Heart right ventricle (tissue), 16 donors: ENCODE results near the gene PRPSAP1. TPM values are rescaled to one million over a fixed set of nuclear protein-coding genes. Genes with fewer than 3 reads are reported as not detected.

Experiments
- ATAC-seq, 8 donors: fragments of 200-7000 bp; cut with Tn5 transposase; one replicate each; pipeline ENCODE4 v1.9.1; 2020; ENCODE audit warnings: mild to moderate bottlenecking in 8 of 8, moderate library complexity in 8 of 8, moderate number of reproducible peaks in 1 of 8
- DNase-seq, 2 donors: peaks; one replicate each; pipeline ENCODE4 v3.0.0-alpha.2; 2020
- H3K27ac ChIP-seq, 10 donors: fragments of 200-600 bp; sonication (generic) in 2 of 10; one replicate each; pipeline versions ENCODE4 v1.5.0 to v1.8.0; 2020 to 2022; ENCODE audit warnings: mild to moderate bottlenecking in 3 of 10
- H3K27me3 ChIP-seq, 7 donors: fragments of 200-600 bp; one replicate each; pipeline ENCODE4 v1.8.0; 2021 to 2022; ENCODE audit warnings: mild to moderate bottlenecking in 2 of 7
- H3K36me3 ChIP-seq, 9 donors: fragments of 200-600 bp; sonication (generic) in 1 of 9; one replicate each; pipeline versions ENCODE4 v1.5.0 to v1.8.0; 2020 to 2022; ENCODE audit warnings: mild to moderate bottlenecking in 2 of 9
- H3K4me1 ChIP-seq, 9 donors: fragments of 200-600 bp; sonication (generic) in 1 of 9; one replicate each; pipeline versions ENCODE4 v1.5.0 to v1.8.0; 2020 to 2022; ENCODE audit warnings: mild to moderate bottlenecking in 4 of 9
- H3K4me3 ChIP-seq, 10 donors: fragments of 200-600 bp; sonication (generic) in 2 of 10; one replicate each; pipeline versions ENCODE4 v1.5.0 to v1.8.0; 2020 to 2022; ENCODE audit warnings: mild to moderate bottlenecking in 7 of 10, moderate library complexity in 2 of 10
- H3K9me3 ChIP-seq, 11 donors: fragments of 200-600 bp in 10 of 11; sonication (generic) in 2 of 11; one replicate each; pipeline versions ENCODE4 v1.5.0 to v1.8.0; 2013 to 2022; ENCODE audit warnings: mild to moderate bottlenecking in 2 of 11, control low read depth in 1 of 11, moderate library complexity in 1 of 11
- WGBS, 2 donors: extraction: QIAGEN DNeasy Blood & Tissue Kit; methylation state at CpG; one replicate each; pipeline ENCODE4 v1.1.7; 2013; ENCODE audit warnings: inconsistent platforms in 1 of 2; 5-methylcytosine and 5-hydroxymethylcytosine counted together
- intact Hi-C, 10 donors: fragments of 100-400 bp; cut with DNase I; formaldehyde crosslinking; loops; one replicate each; pipeline versions ENCODE4 v1.11.1 to v1.14.2; 2022
- long read RNA-seq, 3 donors: library from polyadenylated mRNA; unstranded; transcript quantifications; one replicate each; pipeline ENCODE4 v2.0.0, GENCODE V29; 2020 to 2021
- polyA plus RNA-seq, 2 donors: library from polyadenylated mRNA; stranded (reverse); fragments of 200-250 nt; gene quantifications; one replicate each; pipeline ENCODE4 v1.2.3, GENCODE V29; 2013
- total RNA-seq, 10 donors: library from RNA; stranded (reverse); fragmentation: NEBNext Ultra II Directional in 3 of 10; extraction: Animal tissue kit (Norgen Biotek cat#: 25700) in 3 of 10; gene quantifications; one replicate each; pipeline versions ENCODE4 v1.2.1 to v1.2.4, GENCODE V29; 2021 to 2023
- TF ChIP-seq, protein P1 (sequence below), 9 donors: fragments of 200-600 bp; sonication (generic) in 2 of 9; IDR thresholded peaks; one replicate each; pipeline versions ENCODE4 v1.5.0 to v1.8.0; 2021 to 2022; ENCODE audit warnings: antibody characterized with exemption in 9 of 9, mild to moderate bottlenecking in 5 of 9, moderate library complexity in 1 of 9
- donor health status: Arrhythmogenic right ventricular cardiomyopathy.
- donor health status: ischemic (EF 13 %, LVEDD 7.1; RV severe dilation, severe dysfunction).
- donor health status: healthy with polysubstance abuse.
- donor health status: DM: no; HTN: yes; CAD: no.
- donor health status: DM: no; HTN: no; CAD: no.
- donor health status: ischemic (EF 25% LVEDD 6.9; RV normal size, moderate dysfunction).
- donor health status: ischemic (EF 25% LVEDD 5.7; RV mildly dilated, moderate dysfunction).
- donor health status: healthy.
- donor health status: DM: yes; HTN: yes; CAD: no.
- donor health status: Ischemic cardiomyopathy.
- donor health status: ischemic (EF 35%, LVEDD 5.7; RV mildly dilated, moderate dysfunction).
- donor health status: nonischemic (EF 11% LVEDD 7.7; RV severe dilation, severe dysfunction).
- donor health status: DM: yes; HTN: yes; CAD: no.
- donor health status: PGD.
- donor health status: ischemic (EF 29% LVEDD 5.4; RV normal size, mild dysfunction).
- donor health status: nonischemic (EF 23%, LVEDD 6.1; RV moderate dilation, normal function).

Gene PRPSAP1, protein sequence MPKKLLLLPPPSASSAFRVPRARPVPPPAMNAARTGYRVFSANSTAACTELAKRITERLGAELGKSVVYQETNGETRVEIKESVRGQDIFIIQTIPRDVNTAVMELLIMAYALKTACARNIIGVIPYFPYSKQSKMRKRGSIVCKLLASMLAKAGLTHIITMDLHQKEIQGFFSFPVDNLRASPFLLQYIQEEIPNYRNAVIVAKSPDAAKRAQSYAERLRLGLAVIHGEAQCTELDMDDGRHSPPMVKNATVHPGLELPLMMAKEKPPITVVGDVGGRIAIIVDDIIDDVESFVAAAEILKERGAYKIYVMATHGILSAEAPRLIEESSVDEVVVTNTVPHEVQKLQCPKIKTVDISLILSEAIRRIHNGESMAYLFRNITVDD
- total RNA-seq (10 to 100 TPM; 27.6 to 43.7 (median 34.7) TPM), polyA plus RNA-seq (10 to 100 TPM; 26.4 to 30.5 TPM)
- long read RNA-seq, donor 1, transcript PRPSAP1-206 (10 exons, 3,660 nt), result major isoform, 95 of 111 reads
- long read RNA-seq, donor 1, partial matches to known transcripts, result 4 of 111 reads
- long read RNA-seq, donor 1, other reads (novel, unspliced or antisense), result 11 of 111 reads
- long read RNA-seq, donor 2, transcript PRPSAP1-206 (10 exons, 3,660 nt), result major isoform, 57 of 70 reads
- long read RNA-seq, donor 2, partial matches to known transcripts, result 3 of 70 reads
- long read RNA-seq, donor 2, other reads (novel, unspliced or antisense), result 10 of 70 reads
- long read RNA-seq, donor 3, transcript PRPSAP1-206 (10 exons, 3,660 nt), result major isoform, 128 of 143 reads
- long read RNA-seq, donor 3, partial matches to known transcripts, result 5 of 143 reads
- long read RNA-seq, donor 3, other reads (novel, unspliced or antisense), result 10 of 143 reads

DNA sequence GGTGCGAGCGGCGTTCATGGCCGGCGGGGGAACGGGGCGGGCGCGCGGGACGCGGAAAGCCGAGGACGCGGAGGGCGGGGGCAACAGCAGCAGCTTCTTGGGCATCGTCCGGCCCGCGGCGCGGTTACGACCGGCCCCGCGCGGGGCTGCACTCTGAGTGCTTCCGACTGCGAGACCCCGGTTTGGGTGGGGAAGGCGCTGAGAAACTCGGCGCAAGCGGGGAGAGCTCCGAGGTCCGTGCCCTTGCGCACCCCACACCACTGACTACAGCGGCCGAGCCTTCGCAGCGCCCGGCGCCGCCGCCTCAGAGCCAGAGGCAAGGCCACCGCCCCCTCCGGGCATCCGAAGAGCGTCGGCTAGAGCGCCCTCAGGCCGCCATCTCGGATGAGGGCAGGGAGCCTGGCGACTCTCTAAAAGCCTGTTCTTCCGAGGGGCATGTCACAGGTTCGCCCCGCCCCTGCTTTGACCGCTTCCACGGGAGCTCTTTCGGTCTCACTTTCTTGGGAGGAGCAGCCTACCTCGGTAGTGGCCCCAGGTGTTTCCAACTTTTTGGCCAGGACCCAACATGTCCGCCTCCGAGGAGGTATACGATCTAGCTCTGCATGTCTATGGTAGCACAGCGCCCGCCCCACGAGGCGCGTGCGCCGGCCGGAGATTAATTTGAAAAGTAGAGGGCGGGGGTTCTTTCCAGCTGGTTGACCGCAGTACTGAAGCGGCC lies at the start of gene PRPSAP1:
Gene PRPSAP1 (minus strand): TSS at position 318 of the 718 bp plus-strand sequence. CDS start 213 bp downstream, at position 105.
- intact Hi-C loops, result loop anchor here in 5 of 10 donors (5.0 kb wide), 4 partner anchors 34 to 44 kb away; no protein-coding TSS in a partner anchor
- WGBS, 2 donors, result 0% methylated on average over 70 to 75 of the region's 75 CpGs

DNA sequence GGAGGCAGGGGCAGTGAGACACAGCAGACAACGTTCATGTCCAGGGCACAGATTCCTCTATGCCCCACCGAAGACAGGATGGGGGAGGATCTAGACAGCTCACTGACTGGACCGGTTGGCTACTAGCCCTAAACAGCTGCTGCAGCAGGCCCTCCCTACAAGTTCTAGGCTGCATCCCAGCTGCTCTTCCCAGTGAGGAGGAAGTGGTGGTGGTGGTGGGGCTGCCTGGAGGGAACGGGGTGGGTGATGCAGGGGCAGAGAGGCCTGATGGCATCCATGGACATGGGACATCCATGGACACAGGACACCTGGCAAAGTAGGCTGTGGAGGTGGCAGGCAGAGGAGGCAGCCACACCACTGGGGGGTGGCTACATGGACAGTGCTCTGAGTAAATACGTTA lies 49.0 kb upstream of the PRPSAP1 start:
- Histone ChIP-seq H3K36me3 (peaks cover 0 to 78% (median 26%) of the 10 kb centered on the region in 9 donors), H3K4me3 (no peak overlapping the region), H3K4me1 (peaks cover 21 to 58% (median 38%) of the 10 kb centered on the region in 9 donors), H3K27ac (peak overlapping the region in 1 of 10 donors; percentile 26), H3K9me3 (no peaks in the 10 kb centered on the region), H3K27me3 (no peaks in the 10 kb centered on the region)
- intact Hi-C loops, result loop anchor here in 3 of 10 donors (5.0 to 10.0 kb wide), 3 partner anchors 50 to 298 kb away; partner anchors contain the start of genes RHBDF2 (in 2 of the 3), EXOC7 (in 1 of the 3) and UBE2O (in 1 of the 3)
- TF ChIP-seq, protein P1, sequence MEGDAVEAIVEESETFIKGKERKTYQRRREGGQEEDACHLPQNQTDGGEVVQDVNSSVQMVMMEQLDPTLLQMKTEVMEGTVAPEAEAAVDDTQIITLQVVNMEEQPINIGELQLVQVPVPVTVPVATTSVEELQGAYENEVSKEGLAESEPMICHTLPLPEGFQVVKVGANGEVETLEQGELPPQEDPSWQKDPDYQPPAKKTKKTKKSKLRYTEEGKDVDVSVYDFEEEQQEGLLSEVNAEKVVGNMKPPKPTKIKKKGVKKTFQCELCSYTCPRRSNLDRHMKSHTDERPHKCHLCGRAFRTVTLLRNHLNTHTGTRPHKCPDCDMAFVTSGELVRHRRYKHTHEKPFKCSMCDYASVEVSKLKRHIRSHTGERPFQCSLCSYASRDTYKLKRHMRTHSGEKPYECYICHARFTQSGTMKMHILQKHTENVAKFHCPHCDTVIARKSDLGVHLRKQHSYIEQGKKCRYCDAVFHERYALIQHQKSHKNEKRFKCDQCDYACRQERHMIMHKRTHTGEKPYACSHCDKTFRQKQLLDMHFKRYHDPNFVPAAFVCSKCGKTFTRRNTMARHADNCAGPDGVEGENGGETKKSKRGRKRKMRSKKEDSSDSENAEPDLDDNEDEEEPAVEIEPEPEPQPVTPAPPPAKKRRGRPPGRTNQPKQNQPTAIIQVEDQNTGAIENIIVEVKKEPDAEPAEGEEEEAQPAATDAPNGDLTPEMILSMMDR (IDR thresholded peaks at IDR 0.05), result no peak
- DNase-seq (peak in 1 of 2 donors; percentile 5), ATAC-seq (no peak)
- 65% methylated on average over 5 of the region's 5 CpGs for WGBS, 2 donors

More for the DNA sequence above, at the start of gene PRPSAP1:
- Histone ChIP-seq H3K27ac (peak within 1 kb of the TSS; percentile 88 to 97 (median 92)), H3K36me3 (peaks cover 0 to 1% (median 0%) of the 10 kb centered on the region in 9 donors), H3K27me3 (no peaks in the 10 kb centered on the region), H3K9me3 (no peaks in the 10 kb centered on the region), H3K4me3 (peak within 1 kb of the TSS; percentile 83 to 98 (median 92)), H3K4me1 (peaks cover 0 to 28% (median 24%) of the 10 kb centered on the region in 9 donors)
- DNase-seq (peak; percentile 86 to 89), ATAC-seq (peak; percentile 97 to 99 (median 99))
- TF ChIP-seq, protein P1 (IDR thresholded peaks at IDR 0.05), result peak; percentile 43 to 76 (median 58)

DNA sequence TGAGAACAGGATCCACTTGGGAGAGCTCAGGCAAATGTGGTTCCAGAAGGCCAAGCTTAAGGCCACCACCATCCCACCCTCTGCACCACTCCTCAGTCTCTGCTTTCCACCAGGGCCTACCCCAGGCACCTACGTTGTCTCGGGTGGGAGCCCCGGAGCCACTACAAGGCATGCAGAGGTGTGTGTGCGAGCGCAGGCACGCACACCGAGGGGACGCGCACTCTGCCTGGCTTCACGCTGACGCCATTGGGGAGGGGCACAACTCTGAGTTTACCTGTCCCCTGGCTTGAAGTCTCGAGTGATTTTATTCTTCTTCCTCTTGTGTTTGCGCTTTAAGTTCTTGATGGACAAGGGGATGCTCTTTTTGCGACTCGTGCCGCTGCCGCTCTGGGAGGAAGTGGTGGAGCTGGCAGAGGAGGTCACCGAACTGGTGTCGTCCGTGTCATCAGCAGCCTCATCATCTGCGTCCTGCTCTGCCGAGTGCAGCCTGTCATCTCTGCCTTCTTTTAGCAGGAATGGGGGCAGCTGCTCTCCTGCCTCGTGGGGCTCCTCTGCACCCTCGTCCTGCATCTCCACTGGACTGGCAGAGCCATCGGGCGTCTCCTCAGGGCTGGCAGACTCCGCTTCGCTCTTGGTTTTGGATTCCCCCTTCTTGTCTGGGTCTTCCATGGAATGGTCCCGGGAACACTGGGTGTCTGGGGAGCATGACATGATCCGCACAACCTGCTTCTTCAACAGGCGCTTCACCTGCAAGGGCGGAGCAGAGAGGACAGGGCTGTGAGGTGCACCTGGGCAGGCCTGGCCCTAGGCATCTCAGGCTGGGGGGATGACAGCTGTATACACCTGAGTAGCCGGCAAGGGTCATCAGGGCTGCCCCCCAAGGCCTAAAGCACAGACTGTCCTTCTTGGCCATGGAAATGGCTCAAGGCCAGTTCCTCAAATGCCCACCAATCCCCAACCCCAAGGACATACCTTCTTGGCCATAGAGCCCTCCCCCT lies 45.8 kb upstream of the PRPSAP1 start:
- intact Hi-C loops, result loop anchor here in 9 of 10 donors (2.0 to 10.0 kb wide), 8 partner anchors 47 to 295 kb away; partner anchors contain the start of genes EXOC7 (in 2 of the 9), QRICH2 (in 2 of the 9), RHBDF2 (in 2 of the 9) and PRPSAP1 (in 1 of the 9)
- DNase-seq, result no peak
- peaks cover 4 to 29% (median 11%) of the 10 kb centered on the region in 9 donors for H3K4me1 ChIP-seq
- peaks cover 0 to 100% (median 48%) of the 10 kb centered on the region in 9 donors for H3K36me3 ChIP-seq
- H3K27ac ChIP-seq, result no peak overlapping the region
- no peak overlapping the region for H3K4me3 ChIP-seq
- ATAC-seq, result no peak
- TF ChIP-seq, protein P1 (IDR thresholded peaks at IDR 0.05), result no peak
- WGBS, 2 donors, result 91 to 92% methylated on average over 33 of the region's 33 CpGs
- no peaks in the 10 kb centered on the region for H3K9me3 ChIP-seq
- H3K27me3 ChIP-seq, result no peaks in the 10 kb centered on the region
